CD14-positive monocyte (primary cell): Measurements from ENCODE around the gene SEPTIN10. TPM values are rescaled to one million over a fixed set of nuclear protein-coding genes. Genes with fewer than 3 reads are reported as not detected.

Experiments used
- DNase-seq, 3 donors: peaks; one replicate each; pipeline ENCODE4 v3.0.0-alpha.2; 2011 to 2022
- H2AFZ ChIP-seq: 2 replicates; pipeline ENCODE4 v1.6.0; 2012; ENCODE audit warnings: mild to moderate bottlenecking, low read depth, low read length, inconsistent platforms; ENCODE audit not compliant: insufficient read depth, poor library complexity, severe bottlenecking
- H3K27ac ChIP-seq, 2 donors: 1 replicate in 1 of 2; 2 replicates in 1 of 2; pipeline ENCODE4 v1.5.1; 2012 to 2013; ENCODE audit warnings: low read length in 2 of 2, control low read depth in 1 of 2, inconsistent platforms in 1 of 2, low read depth in 1 of 2, mild to moderate bottlenecking in 1 of 2
- H3K27me3 ChIP-seq, 2 donors: one replicate each; pipeline versions ENCODE4 v1.6.0 to v1.6.1; 2011 to 2013; ENCODE audit warnings: low read length in 2 of 2; ENCODE audit not compliant: control insufficient read depth in 2 of 2, insufficient read depth in 2 of 2
- H3K36me3 ChIP-seq, 2 donors: replicated peaks in 1 of 2; 1 replicate in 1 of 2; 2 replicates in 1 of 2; pipeline versions ENCODE4 v1.5.1 to v1.6.1; 2012 to 2013; ENCODE audit warnings: low read length in 2 of 2, control low read depth in 1 of 2, inconsistent platforms in 1 of 2, mild to moderate bottlenecking in 1 of 2; ENCODE audit not compliant: insufficient read depth in 2 of 2, control insufficient read depth in 1 of 2
- H3K4me1 ChIP-seq, 2 donors: 1 replicate in 1 of 2; 2 replicates in 1 of 2; pipeline versions ENCODE4 v1.5.1 to v1.6.1; 2012 to 2013; ENCODE audit warnings: low read length in 2 of 2, control low read depth in 1 of 2, inconsistent platforms in 1 of 2, mild to moderate bottlenecking in 1 of 2, moderate library complexity in 1 of 2; ENCODE audit not compliant: insufficient read depth in 2 of 2, control insufficient read depth in 1 of 2
- H3K4me2 ChIP-seq: replicated peaks from 2 replicates; pipeline ENCODE3; 2012; ENCODE audit warnings: low read length, moderate library complexity, mild to moderate bottlenecking; ENCODE audit not compliant: poor library complexity, severe bottlenecking; ENCODE audit errors: extremely low read depth
- H3K4me3 ChIP-seq, 3 experiments: fragments of 200-600 bp in 1 of 3; sonication (generic) in 1 of 3; replicated peaks in 1 of 3; 1 replicate in 2 of 3; 2 replicates in 1 of 3; pipeline ENCODE4 v1.5.1; 2011 to 2013; ENCODE audit warnings: low read length in 3 of 3, mild to moderate bottlenecking in 3 of 3, control low read depth in 2 of 3, low read depth in 2 of 3, inconsistent platforms in 1 of 3, moderate library complexity in 1 of 3
- H3K79me2 ChIP-seq: 2 replicates; pipeline ENCODE4 v1.6.0; 2012; ENCODE audit warnings: mild to moderate bottlenecking, control low read depth, inconsistent platforms, low read length, moderate library complexity; ENCODE audit not compliant: insufficient read depth
- H3K9ac ChIP-seq: 2 replicates; pipeline ENCODE4 v1.6.0; 2017; ENCODE audit warnings: low read length, mild to moderate bottlenecking; ENCODE audit not compliant: insufficient read depth, poor library complexity, severe bottlenecking
- H3K9me3 ChIP-seq, 2 donors: replicated peaks in 1 of 2; 1 replicate in 1 of 2; 2 replicates in 1 of 2; pipeline versions ENCODE4 v1.5.1 to v1.6.1; 2012 to 2013; ENCODE audit warnings: low read length in 2 of 2, control low read depth in 1 of 2; ENCODE audit not compliant: control insufficient read depth in 1 of 2, insufficient read depth in 1 of 2
- H4K20me1 ChIP-seq: 2 replicates; pipeline ENCODE4 v1.6.0; 2012; ENCODE audit warnings: mild to moderate bottlenecking, low read length, control low read depth, moderate library complexity; ENCODE audit not compliant: insufficient read depth
- H3K27ac Mint-ChIP-seq, 7 donors: one replicate each; pipeline ENCODE4 v1.8.0; 2020; ENCODE audit warnings: mild to moderate bottlenecking in 7 of 7, mixed read lengths in 7 of 7, moderate library complexity in 6 of 7, inconsistent platforms in 2 of 7
- H3K27me3 Mint-ChIP-seq, 3 donors: one replicate each; pipeline ENCODE4 v1.8.0; 2021 to 2022; ENCODE audit warnings: low read depth in 3 of 3, mild to moderate bottlenecking in 3 of 3, mixed read lengths in 3 of 3, moderate library complexity in 3 of 3, inconsistent platforms in 1 of 3
- H3K36me3 Mint-ChIP-seq, 2 donors: one replicate each; pipeline ENCODE4 v1.8.0; 2020; ENCODE audit warnings: mixed read lengths in 2 of 2, inconsistent platforms in 1 of 2, mild to moderate bottlenecking in 1 of 2
- H3K4me1 Mint-ChIP-seq: one replicate; pipeline ENCODE4 v1.8.0; 2020; ENCODE audit warnings: mild to moderate bottlenecking, mixed read lengths
- H3K4me3 Mint-ChIP-seq, 2 donors: one replicate each; pipeline ENCODE4 v1.8.0; 2020; ENCODE audit warnings: mild to moderate bottlenecking in 2 of 2, mixed read lengths in 2 of 2, moderate library complexity in 1 of 2
- H3K9me3 Mint-ChIP-seq, 7 donors: one replicate each; pipeline ENCODE4 v1.8.0; 2020 to 2022; ENCODE audit warnings: mixed read lengths in 7 of 7, mild to moderate bottlenecking in 6 of 7, moderate library complexity in 6 of 7, inconsistent platforms in 2 of 7
- CTCF ChIP-seq: fragments of 200-600 bp; IDR thresholded peaks from one replicate; pipeline ENCODE4 v1.8.0; 2022; ENCODE audit warnings: antibody characterized with exemption, mild to moderate bottlenecking
- WGBS: methylation state at CpG from one replicate; pipeline ENCODE4 v1.1.5; 2013; ENCODE audit warnings: missing lambda C conversion rate; ENCODE audit not compliant: insufficient coverage; 5-methylcytosine and 5-hydroxymethylcytosine counted together
- intact Hi-C, 2 donors: fragments of 100-400 bp; cut with micrococcal nuclease; formaldehyde crosslinking; loops; one replicate each; pipeline versions ENCODE4 v1.15.0 to v1.15.1; 2023
- polyA plus RNA-seq, 3 donors: library from polyadenylated mRNA; depleted of rRNA in 1 of 3; unstranded in 2 of 3; stranded (reverse) in 1 of 3; fragments of 300-500 nt in 2 of 3; fragments of >200 nt in 1 of 3; fragmentation: Illumina TruSeq in 2 of 3; gene quantifications; 1 replicate in 2 of 3; 2 replicates in 1 of 3; pipeline ENCODE4 v1.2.3, GENCODE V29; 2012 to 2021

SEPTIN10 gene
- polyA plus RNA-seq, 3 donors: 4.2 to 6.8 (median 4.4) TPM

- Mint-ChIP-seq H3K4me3 (no peak overlapping the region), H3K27ac (no peak overlapping the region), H3K9me3 (peaks cover 0 to 2% (median 0%) of the 10 kb centered on the region in 7 donors), H3K27me3 (peaks cover 0 to 5% (median 0%) of the 10 kb centered on the region in 3 donors), H3K4me1 (no peaks in the 10 kb centered on the region), H3K36me3 (no peaks in the 10 kb centered on the region)
- Histone ChIP-seq H3K9ac (no peak overlapping the region), H3K27me3 (no peaks in the 10 kb centered on the region), H3K79me2 (no peaks in the 10 kb centered on the region), H3K4me3 (no peak overlapping the region), H3K36me3 (no peaks in the 10 kb centered on the region), H3K9me3 (no peaks in the 10 kb centered on the region), H4K20me1 (no peaks in the 10 kb centered on the region), H2AFZ (no peak overlapping the region), H3K4me1 (no peaks in the 10 kb centered on the region), H3K4me2 (no peak overlapping the region), H3K27ac (no peak overlapping the region)
- intact Hi-C loops: no loop called here
- no peak for TF ChIP-seq CTCF
- DNase-seq: no peak
- 100% methylated on average over 1 of the region's 7 CpGs for WGBS
These were observed 91.7 kb downstream of the SEPTIN10 start for GRCh38 chr2:109522063-109522374.

GRCh38 chr2:109521233-109522062 lies 92.3 kb downstream of the SEPTIN10 start:
- Mint-ChIP-seq H3K4me3 (no peak overlapping the region), H3K27me3 (peaks cover 0 to 5% (median 0%) of the 10 kb centered on the region in 3 donors), H3K9me3 (peaks cover 0 to 2% (median 0%) of the 10 kb centered on the region in 7 donors), H3K4me1 (no peaks in the 10 kb centered on the region), H3K36me3 (no peaks in the 10 kb centered on the region), H3K27ac (no peak overlapping the region)
- WGBS: 91% methylated on average over 9 of the region's 20 CpGs
- H2AFZ ChIP-seq: no peak overlapping the region
- H3K4me1 ChIP-seq: no peaks in the 10 kb centered on the region
- no peaks in the 10 kb centered on the region for H3K79me2 ChIP-seq
- H3K4me2 ChIP-seq: no peak overlapping the region
- no peaks in the 10 kb centered on the region for H4K20me1 ChIP-seq
- no peak overlapping the region for H3K9ac ChIP-seq
- intact Hi-C loops: no loop called here
- no peak for DNase-seq
- no peaks in the 10 kb centered on the region for H3K36me3 ChIP-seq
- no peak overlapping the region for H3K4me3 ChIP-seq
- no peak overlapping the region for H3K27ac ChIP-seq
- no peak for TF ChIP-seq CTCF
- no peaks in the 10 kb centered on the region for H3K9me3 ChIP-seq
- no peaks in the 10 kb centered on the region for H3K27me3 ChIP-seq
